ENCODE results near the gene ACAD10.
A peak's percentile ranks its signal among the peaks of the same experiment; 100 is the strongest.

ACAD10 gene

GRCh38 chr12:111773801-111774551, 88.1 kb downstream of the ACAD10 start:
- TF ChIP-seq POLR2AphosphoS5 (IDR thresholded peaks at IDR 0.05; ENCODE audit: low read depth, low read length) (no peak), REST (IDR thresholded peaks at IDR 0.05; ENCODE audit: insufficient read depth in 1 of 2, low read depth in 2 of 2, low read length in 2 of 2) (no peak), TAF1 (IDR thresholded peaks at IDR 0.05; ENCODE audit: borderline replicate concordance, insufficient read depth, low read length) (no peak), FOXP2 (optimal IDR thresholded peaks at IDR 0.05; ENCODE audit: borderline replicate concordance, extremely low read depth, extremely low read length, insufficient read depth) (no peak), SIN3A (IDR thresholded peaks at IDR 0.05; ENCODE audit: borderline replicate concordance, insufficient read depth, low read length) (no peak)

GRCh38 chr12:111775205-111776193, 89.6 kb downstream of the ACAD10 start:
- peak; percentile 53 for TF ChIP-seq FOXP2 (optimal IDR thresholded peaks at IDR 0.05; ENCODE audit: borderline replicate concordance, extremely low read depth, extremely low read length, insufficient read depth)
- TF ChIP-seq SIN3A (IDR thresholded peaks at IDR 0.05; ENCODE audit: borderline replicate concordance, insufficient read depth, low read length) = no peak
- peak in 1 of 2 experiments; percentile 66; a peak in 1 of 4 replicates for TF ChIP-seq REST (IDR thresholded peaks at IDR 0.05; ENCODE audit: insufficient read depth in 1 of 2, low read depth in 2 of 2, low read length in 2 of 2)
- peak; percentile 59; the same call in 1 of the 2 replicates for TF ChIP-seq POLR2AphosphoS5 (IDR thresholded peaks at IDR 0.05; ENCODE audit: low read depth, low read length)
- 0 out of 2 replicates have a peak, but pooled peaks have one; percentile 44 for TF ChIP-seq TAF1 (IDR thresholded peaks at IDR 0.05; ENCODE audit: borderline replicate concordance, insufficient read depth, low read length)

GRCh38 chr12:111776836-111777344, 91.0 kb downstream of the ACAD10 start:
- TF ChIP-seq POLR2AphosphoS5 (IDR thresholded peaks at IDR 0.05; ENCODE audit: low read depth, low read length) (no peak), TAF1 (IDR thresholded peaks at IDR 0.05; ENCODE audit: borderline replicate concordance, insufficient read depth, low read length) (no peak), REST (IDR thresholded peaks at IDR 0.05; ENCODE audit: insufficient read depth in 1 of 2, low read depth in 2 of 2, low read length in 2 of 2) (no peak), FOXP2 (optimal IDR thresholded peaks at IDR 0.05; ENCODE audit: borderline replicate concordance, extremely low read depth, extremely low read length, insufficient read depth) (no peak), SIN3A (IDR thresholded peaks at IDR 0.05; ENCODE audit: borderline replicate concordance, insufficient read depth, low read length) (no peak)

GRCh38 chr12:111777345-111778045, 91.6 kb downstream of the ACAD10 start:
- TF ChIP-seq REST (IDR thresholded peaks at IDR 0.05; ENCODE audit: insufficient read depth in 1 of 2, low read depth in 2 of 2, low read length in 2 of 2) (no peak), SIN3A (IDR thresholded peaks at IDR 0.05; ENCODE audit: borderline replicate concordance, insufficient read depth, low read length) (no peak), FOXP2 (optimal IDR thresholded peaks at IDR 0.05; ENCODE audit: borderline replicate concordance, extremely low read depth, extremely low read length, insufficient read depth) (no peak), POLR2AphosphoS5 (IDR thresholded peaks at IDR 0.05; ENCODE audit: low read depth, low read length) (no peak), TAF1 (IDR thresholded peaks at IDR 0.05; ENCODE audit: borderline replicate concordance, insufficient read depth, low read length) (no peak)

All from PFSK-1 (cell line).